ENCODE data around the gene ADAMTSL1. TPM values are rescaled to one million over a fixed set of nuclear protein-coding genes. Genes with fewer than 3 reads are reported as not detected.

The ADAMTSL1 gene
- polyA plus RNA-seq, 1 donor from 2014 or later, result 1.1 TPM

- no peak overlapping the region for H3K27ac ChIP-seq (ENCODE audit: low read length)
- no peaks in the 10 kb centered on the region for H3K79me2 ChIP-seq (replicated peaks; ENCODE audit: insufficient read depth, low read length)
- H3K9me3 ChIP-seq (ENCODE audit: low read length), result no peaks in the 10 kb centered on the region
- H3K27me3 ChIP-seq (ENCODE audit: insufficient read depth, low read depth, low read length), result no peaks in the 10 kb centered on the region
- H3K9me2 ChIP-seq (ENCODE audit: insufficient read depth, low read length), result no peaks in the 10 kb centered on the region
- no peak overlapping the region for H3K9ac ChIP-seq (ENCODE audit: low read length)
- no peaks in the 10 kb centered on the region for H4K20me1 ChIP-seq (ENCODE audit: insufficient read depth)
- TF ChIP-seq TAF1 (IDR thresholded peaks at IDR 0.05; ENCODE audit: low read depth) (no peak), RAD21 (conservative IDR thresholded peaks at IDR 0.05) (no peak), POLR2AphosphoS5 (IDR thresholded peaks at IDR 0.05) (no peak), REST (IDR thresholded peaks at IDR 0.05; ENCODE audit: borderline replicate concordance) (no peak), EZH2 (IDR thresholded peaks at IDR 0.05; ENCODE audit: borderline replicate concordance, insufficient read depth, low read length, poor library complexity, severe bottlenecking) (no peak), CTCF (IDR thresholded peaks at IDR 0.05; ENCODE audit: poor library complexity, severe bottlenecking) (no peak), SMC3 (conservative IDR thresholded peaks at IDR 0.05; ENCODE audit: poor library complexity) (no peak)
- H3F3A ChIP-seq (ENCODE audit: insufficient read depth, low read length, poor library complexity, severe bottlenecking), result no peaks in the 10 kb centered on the region
- H3K4me3 ChIP-seq (ENCODE audit: low read length), result no peak overlapping the region
- no peak overlapping the region for H3K4me2 ChIP-seq (ENCODE audit: low read length)
- H3K36me3 ChIP-seq (ENCODE audit: insufficient read depth, low read length), result no peaks in the 10 kb centered on the region
- H2AFZ ChIP-seq (ENCODE audit: low read depth, low read length), result no peak overlapping the region
These were observed 451.9 kb downstream of the ADAMTSL1 start for GRCh38 chr9:18925880-18926279.

GRCh38 chr9:18926513-18926912 lies 452.6 kb downstream of the ADAMTSL1 start:
- Histone ChIP-seq H4K20me1 (ENCODE audit: insufficient read depth) (no peaks in the 10 kb centered on the region), H3K36me3 (ENCODE audit: insufficient read depth, low read length) (no peaks in the 10 kb centered on the region), H3K9me3 (ENCODE audit: low read length) (no peaks in the 10 kb centered on the region), H2AFZ (ENCODE audit: low read depth, low read length) (no peak overlapping the region), H3K4me2 (ENCODE audit: low read length) (no peak overlapping the region), H3K9me2 (ENCODE audit: insufficient read depth, low read length) (no peaks in the 10 kb centered on the region), H3K79me2 (replicated peaks; ENCODE audit: insufficient read depth, low read length) (no peaks in the 10 kb centered on the region), H3K9ac (ENCODE audit: low read length) (no peak overlapping the region), H3K4me3 (ENCODE audit: low read length) (no peak overlapping the region), H3K27ac (ENCODE audit: low read length) (no peak overlapping the region), H3F3A (ENCODE audit: insufficient read depth, low read length, poor library complexity, severe bottlenecking) (no peaks in the 10 kb centered on the region), H3K27me3 (ENCODE audit: insufficient read depth, low read depth, low read length) (no peaks in the 10 kb centered on the region)
- TF ChIP-seq REST (IDR thresholded peaks at IDR 0.05; ENCODE audit: borderline replicate concordance) (no peak), CTCF (IDR thresholded peaks at IDR 0.05; ENCODE audit: poor library complexity, severe bottlenecking) (no peak), RAD21 (conservative IDR thresholded peaks at IDR 0.05) (no peak), POLR2AphosphoS5 (IDR thresholded peaks at IDR 0.05) (no peak), EZH2 (IDR thresholded peaks at IDR 0.05; ENCODE audit: borderline replicate concordance, insufficient read depth, low read length, poor library complexity, severe bottlenecking) (no peak)

Measured in neural cell (in vitro differentiated cells).